ENCODE data around the gene LGI2.

DNA sequence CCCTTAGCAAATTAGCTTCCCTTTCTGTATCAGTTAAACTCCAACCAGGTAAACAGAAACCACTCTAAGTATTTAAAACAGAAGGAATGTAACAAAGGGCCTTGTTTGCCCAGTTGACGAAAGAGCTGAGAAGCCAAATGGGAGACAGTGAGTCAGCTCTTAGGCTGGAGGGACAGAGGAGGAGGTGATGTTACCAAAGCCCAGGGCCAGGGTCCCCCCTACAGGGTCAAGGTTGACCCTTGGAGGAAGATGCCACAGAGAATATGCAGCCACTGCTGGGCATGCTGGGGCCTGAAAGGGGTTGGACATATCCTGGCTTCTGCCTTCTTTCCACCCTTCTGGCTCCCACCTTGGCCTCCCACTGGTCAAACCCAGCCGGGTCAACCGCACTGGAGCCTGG, 38.3 kb upstream of the LGI2 start:
- TF ChIP-seq, protein P1, sequence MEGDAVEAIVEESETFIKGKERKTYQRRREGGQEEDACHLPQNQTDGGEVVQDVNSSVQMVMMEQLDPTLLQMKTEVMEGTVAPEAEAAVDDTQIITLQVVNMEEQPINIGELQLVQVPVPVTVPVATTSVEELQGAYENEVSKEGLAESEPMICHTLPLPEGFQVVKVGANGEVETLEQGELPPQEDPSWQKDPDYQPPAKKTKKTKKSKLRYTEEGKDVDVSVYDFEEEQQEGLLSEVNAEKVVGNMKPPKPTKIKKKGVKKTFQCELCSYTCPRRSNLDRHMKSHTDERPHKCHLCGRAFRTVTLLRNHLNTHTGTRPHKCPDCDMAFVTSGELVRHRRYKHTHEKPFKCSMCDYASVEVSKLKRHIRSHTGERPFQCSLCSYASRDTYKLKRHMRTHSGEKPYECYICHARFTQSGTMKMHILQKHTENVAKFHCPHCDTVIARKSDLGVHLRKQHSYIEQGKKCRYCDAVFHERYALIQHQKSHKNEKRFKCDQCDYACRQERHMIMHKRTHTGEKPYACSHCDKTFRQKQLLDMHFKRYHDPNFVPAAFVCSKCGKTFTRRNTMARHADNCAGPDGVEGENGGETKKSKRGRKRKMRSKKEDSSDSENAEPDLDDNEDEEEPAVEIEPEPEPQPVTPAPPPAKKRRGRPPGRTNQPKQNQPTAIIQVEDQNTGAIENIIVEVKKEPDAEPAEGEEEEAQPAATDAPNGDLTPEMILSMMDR (IDR thresholded peaks at IDR 0.05; ENCODE audit: insufficient read depth, low read length, poor library complexity, severe bottlenecking) = no peak
- no peak for TF ChIP-seq EZH2phosphoT487 (conservative IDR thresholded peaks at IDR 0.05; ENCODE audit: low read length)

Measured in SU-DHL-6 (cell line).